Thymus (tissue), 11 donors: ENCODE data around the gene SFRP4. TPM values are rescaled to one million over a fixed set of nuclear protein-coding genes. Genes with fewer than 3 reads are reported as not detected.

Source experiments
- DNase-seq, 9 donors: peaks; one replicate each; pipeline ENCODE4 v3.0.0-alpha.2; 2013; ENCODE audit warnings: low spot score in 9 of 9, low read depth in 6 of 9, missing footprints in 1 of 9
- H3K27ac ChIP-seq, 2 donors: one replicate each; pipeline ENCODE4 v1.5.1; 2013; ENCODE audit warnings: control low read depth in 1 of 2, low read depth in 1 of 2, low read length in 1 of 2, mild to moderate bottlenecking in 1 of 2, moderate library complexity in 1 of 2
- H3K27me3 ChIP-seq, 2 donors: one replicate each; pipeline ENCODE4 v1.5.1; 2013; ENCODE audit warnings: low read length in 1 of 2; ENCODE audit not compliant: control insufficient read depth in 2 of 2, insufficient read depth in 1 of 2
- H3K36me3 ChIP-seq, 2 donors: one replicate each; pipeline ENCODE4 v1.5.1; 2013; ENCODE audit warnings: low read length in 1 of 2, mild to moderate bottlenecking in 1 of 2, moderate library complexity in 1 of 2; ENCODE audit not compliant: control insufficient read depth in 2 of 2, insufficient read depth in 2 of 2
- H3K4me1 ChIP-seq, 2 donors: one replicate each; pipeline ENCODE4 v1.5.1; 2013; ENCODE audit warnings: low read length in 2 of 2; ENCODE audit not compliant: control insufficient read depth in 2 of 2, insufficient read depth in 2 of 2
- H3K4me3 ChIP-seq, 2 donors: one replicate each; pipeline ENCODE4 v1.5.1; 2013; ENCODE audit warnings: low read length in 2 of 2, control low read depth in 1 of 2, mild to moderate bottlenecking in 1 of 2
- H3K9me3 ChIP-seq, 2 donors: one replicate each; pipeline ENCODE4 v1.5.1; 2013; ENCODE audit warnings: low read length in 1 of 2, mild to moderate bottlenecking in 1 of 2; ENCODE audit not compliant: control insufficient read depth in 2 of 2, insufficient read depth in 1 of 2
- WGBS: extraction: QIAGEN DNeasy Blood & Tissue Kit; methylation state at CpG from one replicate; pipeline ENCODE4 v1.1.7; 2013; 5-methylcytosine and 5-hydroxymethylcytosine counted together
- polyA plus RNA-seq: library from polyadenylated mRNA; stranded (reverse); fragments of 200-250 nt; gene quantifications from one replicate; pipeline ENCODE4 v1.2.3, GENCODE V29; 2013
- total RNA-seq: library from RNA; stranded (reverse); fragments of 120-200 nt; gene quantifications from one replicate; pipeline ENCODE4 v1.2.4, GENCODE V29; 2013
- donor health status: healthy.

Gene SFRP4
- total and polyA plus RNA-seq, 2 donors: 0.80 to 0.98 TPM

DNA sequence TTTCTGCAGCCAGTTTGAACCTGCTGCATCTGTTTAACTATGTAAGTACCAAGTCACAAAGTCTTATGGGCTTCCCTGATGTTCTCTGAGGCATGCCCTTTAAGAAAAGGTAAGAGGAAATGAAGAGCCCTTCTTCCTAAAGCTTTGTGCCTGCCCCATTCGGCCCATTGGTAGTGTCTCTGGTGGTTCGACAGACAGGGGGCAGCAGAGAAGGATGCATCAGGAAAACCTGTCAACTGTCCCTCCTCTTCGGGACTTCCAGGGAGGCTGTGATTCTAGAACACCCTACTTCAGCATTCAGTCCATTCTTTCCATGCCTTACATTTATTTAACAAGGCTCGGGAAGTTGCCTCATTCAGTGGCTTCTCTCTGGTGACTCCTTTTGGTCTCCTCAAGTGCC is 1.9 kb upstream of the SFRP4 start:
- Histone ChIP-seq H3K4me3 (no peak overlapping the region), H3K36me3 (no peaks in the 10 kb centered on the region), H3K9me3 (peaks cover 0 to 8% of the 10 kb centered on the region in 2 donors), H3K27me3 (peaks cover 18 to 35% of the 10 kb centered on the region in 2 donors), H3K4me1 (peaks cover 24 to 28% of the 10 kb centered on the region in 2 donors), H3K27ac (no peak overlapping the region)
- WGBS: 65% methylated on average over 4 of the region's 4 CpGs
- DNase-seq: no peak

DNA sequence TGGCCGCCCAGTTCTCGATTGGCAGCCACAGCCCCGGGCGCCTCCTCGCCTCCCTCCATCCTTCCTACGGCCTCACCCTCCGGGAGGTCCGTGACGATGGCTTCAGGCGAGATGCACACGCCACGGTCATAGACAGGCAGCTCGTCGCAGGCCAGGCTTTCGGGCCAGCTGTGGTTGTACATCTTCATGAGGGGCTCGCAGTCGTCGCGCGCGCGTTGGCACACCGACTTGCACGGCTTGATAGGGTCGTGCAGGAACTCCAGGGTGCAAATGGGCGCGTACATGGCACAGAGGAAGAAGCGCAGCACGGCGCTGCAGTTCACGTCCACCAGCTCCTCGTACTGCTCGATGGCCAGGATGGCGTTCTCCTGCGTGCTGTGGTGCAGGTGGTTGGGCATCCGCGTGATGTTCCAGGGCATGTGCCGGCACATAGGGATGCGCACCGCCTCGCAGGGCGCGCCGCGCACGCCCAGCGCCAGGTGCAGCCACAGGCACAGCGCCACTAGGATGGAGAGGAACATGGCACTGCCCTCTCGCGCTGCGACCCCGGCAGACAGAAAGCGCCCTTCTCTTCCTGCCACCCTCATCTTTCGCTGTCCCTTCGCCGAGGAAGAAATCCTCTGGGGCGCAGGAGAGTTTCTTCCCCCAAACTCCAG is 472 bp downstream of the SFRP4 start:
- no peaks in the 10 kb centered on the region for H3K36me3 ChIP-seq
- 3% methylated on average over 57 of the region's 57 CpGs for WGBS
- peak in 3 of 9 donors; percentile 9 to 45 (median 15) for DNase-seq
- no peak overlapping the region for H3K27ac ChIP-seq
- peaks cover 0 to 6% of the 10 kb centered on the region in 2 donors for H3K9me3 ChIP-seq
- H3K27me3 ChIP-seq: peaks cover 18 to 35% of the 10 kb centered on the region in 2 donors
- peaks cover 16 to 21% of the 10 kb centered on the region in 2 donors for H3K4me1 ChIP-seq
- H3K4me3 ChIP-seq: peak overlapping the region; percentile 22 to 48

DNA sequence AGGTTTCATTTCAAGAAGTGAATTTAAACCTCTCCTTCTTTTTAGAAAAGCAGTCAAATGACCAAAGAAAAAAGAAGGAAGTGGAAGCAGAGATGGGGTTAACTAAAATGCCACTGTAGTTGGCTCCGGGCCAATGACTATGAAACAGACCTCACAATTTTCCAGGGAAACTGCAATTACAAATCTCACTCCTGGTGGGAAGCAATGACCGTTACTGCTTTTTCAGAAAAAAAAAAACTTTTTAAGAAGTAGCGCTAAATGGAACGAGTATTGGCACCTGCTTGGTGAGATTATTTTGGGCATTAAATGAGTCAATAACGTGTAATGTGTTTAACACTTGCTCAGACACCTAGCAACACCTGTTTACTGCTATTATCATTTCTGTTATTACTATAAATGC is 1.2 kb downstream of the SFRP4 start:
- Histone ChIP-seq H3K36me3 (no peaks in the 10 kb centered on the region), H3K9me3 (peaks cover 0 to 5% of the 10 kb centered on the region in 2 donors), H3K4me3 (no peak overlapping the region), H3K27ac (no peak overlapping the region), H3K4me1 (peaks cover 16 to 21% of the 10 kb centered on the region in 2 donors), H3K27me3 (peaks cover 18 to 35% of the 10 kb centered on the region in 2 donors)
- DNase-seq: no peak
- 6% methylated on average over 5 of the region's 5 CpGs for WGBS

DNA sequence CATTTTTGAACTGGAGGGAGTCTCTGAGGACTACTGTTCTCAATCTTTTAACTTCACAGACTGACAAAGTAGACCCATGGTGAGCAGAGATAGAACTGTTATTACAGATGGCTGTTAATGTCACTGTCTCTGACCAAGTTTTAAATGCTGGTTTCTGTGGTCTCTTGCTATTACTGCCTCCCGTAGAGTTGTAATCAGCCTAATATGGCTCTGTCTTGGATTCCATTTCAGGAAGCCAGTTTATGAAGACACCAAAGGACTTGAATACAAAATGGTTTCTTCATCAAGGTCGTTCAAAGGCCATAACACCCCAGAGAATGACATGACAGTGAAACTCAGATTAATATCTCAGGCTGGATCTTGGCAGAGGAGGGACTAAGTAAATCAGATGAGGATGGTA is 3.9 kb downstream of the SFRP4 start:
- Histone ChIP-seq H3K4me3 (no peak overlapping the region), H3K36me3 (no peaks in the 10 kb centered on the region), H3K4me1 (peaks cover 16% of the 10 kb centered on the region in 2 donors), H3K9me3 (peaks cover 0 to 5% of the 10 kb centered on the region in 2 donors), H3K27me3 (peaks cover 18 to 24% of the 10 kb centered on the region in 2 donors), H3K27ac (no peak overlapping the region)
- WGBS: 90% methylated on average over 2 of the region's 2 CpGs
- DNase-seq: no peak

DNA sequence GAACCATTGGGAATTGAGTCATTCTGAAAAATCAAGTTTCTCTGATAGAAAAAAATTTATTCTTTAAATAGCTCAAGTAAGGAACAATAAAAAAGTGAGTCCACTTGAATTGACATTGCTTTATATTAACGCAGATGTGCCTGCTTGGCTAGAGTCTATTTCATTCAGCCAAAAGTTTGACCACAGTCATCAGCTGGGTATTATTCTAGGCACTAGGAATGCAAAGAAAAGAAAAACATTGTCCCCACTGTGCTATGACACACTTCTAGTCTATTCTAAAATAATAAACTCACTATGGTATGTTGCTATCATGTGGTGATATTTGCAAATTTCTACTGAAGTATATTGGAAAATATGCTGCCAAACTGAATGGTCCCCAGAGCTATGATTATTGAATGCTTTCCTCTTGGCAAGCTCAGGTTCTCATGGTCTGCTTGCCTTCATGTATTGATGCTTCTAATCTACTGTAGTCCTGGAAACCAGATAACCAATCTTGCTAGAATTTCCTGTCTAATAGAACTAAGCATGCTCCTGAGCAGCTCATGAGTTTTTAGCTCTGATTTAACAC is 8.3 kb downstream of the SFRP4 start:
- H3K4me3 ChIP-seq: no peak overlapping the region
- H3K36me3 ChIP-seq: no peaks in the 10 kb centered on the region
- H3K9me3 ChIP-seq: no peaks in the 10 kb centered on the region
- no peaks in the 10 kb centered on the region for H3K4me1 ChIP-seq
- no peak for DNase-seq
- no peaks in the 10 kb centered on the region for H3K27me3 ChIP-seq
- 97% methylated on average over 1 of the region's 1 CpG for WGBS
- no peak overlapping the region for H3K27ac ChIP-seq

DNA sequence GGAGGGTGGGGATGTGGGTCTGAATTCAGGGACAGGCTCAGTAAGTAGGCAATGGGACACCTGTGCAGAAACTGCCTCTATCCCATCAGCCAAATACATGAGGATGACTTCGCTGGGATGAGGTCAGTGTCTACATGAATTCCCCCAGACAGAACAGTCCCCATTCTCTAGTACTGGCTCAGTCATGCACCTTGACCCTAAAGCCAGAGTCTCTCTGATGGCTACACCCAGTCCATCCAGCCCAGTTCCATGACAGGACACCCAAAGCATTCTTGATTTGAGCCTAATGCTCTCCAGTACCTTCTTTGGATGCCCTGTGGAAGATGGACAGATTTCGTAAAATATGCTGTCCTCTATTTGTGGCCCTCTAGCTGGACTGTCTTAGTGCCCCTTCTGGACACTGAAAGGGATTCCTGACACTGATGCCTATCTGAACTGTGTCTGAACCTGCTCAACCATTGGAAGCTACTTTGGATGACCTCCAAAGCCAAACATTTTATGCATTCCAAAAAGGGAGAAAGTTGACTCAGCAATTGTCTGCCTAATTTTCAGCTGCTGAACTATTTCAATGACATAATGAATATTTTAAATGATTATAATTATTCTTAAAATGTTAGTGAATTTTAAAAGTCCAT is 14.6 kb downstream of the SFRP4 start:
- H3K27me3 ChIP-seq: no peaks in the 10 kb centered on the region
- no peak overlapping the region for H3K4me3 ChIP-seq
- no peaks in the 10 kb centered on the region for H3K4me1 ChIP-seq
- no peak for DNase-seq
- H3K27ac ChIP-seq: no peak overlapping the region
- no peaks in the 10 kb centered on the region for H3K36me3 ChIP-seq
- 93% methylated on average over 2 of the region's 2 CpGs for WGBS
- no peaks in the 10 kb centered on the region for H3K9me3 ChIP-seq

DNA sequence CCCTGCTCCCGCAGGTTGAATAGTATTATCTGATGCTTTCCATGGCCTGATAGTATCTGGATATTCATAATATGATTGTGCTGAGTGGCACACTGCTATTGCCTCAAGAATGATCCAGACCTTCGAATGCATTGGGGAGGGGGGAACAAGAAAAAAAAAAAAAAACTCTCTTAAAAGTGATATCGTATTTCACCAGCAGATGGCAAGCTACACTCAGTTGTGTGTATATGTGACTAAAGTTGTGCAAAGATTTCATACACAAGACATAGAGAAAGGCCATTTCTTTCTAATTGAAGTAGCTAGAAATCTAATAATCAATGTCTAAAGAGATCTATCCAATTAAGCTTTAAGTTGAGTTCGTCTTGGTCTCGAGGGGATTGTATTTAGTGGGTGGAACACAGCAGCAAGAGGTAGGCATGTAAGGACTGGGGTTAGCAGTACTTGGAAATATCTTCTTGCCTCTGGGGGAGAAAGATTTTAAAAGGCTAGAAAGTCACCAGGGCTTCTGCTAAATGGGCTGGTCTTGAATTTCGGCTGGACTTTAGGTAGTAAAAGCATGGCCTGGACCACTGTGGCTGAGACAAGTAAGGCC is 15.3 kb downstream of the SFRP4 start:
- WGBS: 31% methylated on average over 6 of the region's 6 CpGs

DNA sequence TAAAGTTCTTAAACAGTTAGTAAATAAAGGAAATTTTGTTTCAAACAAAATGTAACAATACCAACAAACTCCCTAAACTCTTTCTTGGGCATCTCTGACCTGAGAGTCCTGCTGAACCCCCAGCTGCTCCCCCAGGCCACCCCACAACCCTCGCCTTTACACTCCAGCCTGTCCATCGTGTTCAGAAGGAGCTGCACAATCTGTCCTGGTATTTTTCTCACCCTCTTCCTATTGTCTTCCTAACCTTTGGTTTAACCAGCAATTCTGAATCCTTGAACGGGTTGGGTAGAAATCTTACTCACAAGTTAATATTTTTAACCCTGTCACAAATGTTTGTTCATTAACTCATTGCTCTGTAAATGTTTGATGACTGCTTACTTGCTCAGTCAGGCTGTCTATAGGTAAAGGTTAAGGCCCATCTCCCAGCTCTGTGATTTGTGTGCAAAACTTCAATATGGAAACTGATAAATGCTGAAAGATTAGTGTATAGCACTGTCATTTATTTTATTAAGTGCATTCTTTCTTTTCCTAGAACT is 16.8 kb downstream of the SFRP4 start:
- H3K9me3 ChIP-seq: no peaks in the 10 kb centered on the region
- no peak for DNase-seq
- H3K27ac ChIP-seq: no peak overlapping the region
- no peaks in the 10 kb centered on the region for H3K4me1 ChIP-seq
- no peaks in the 10 kb centered on the region for H3K36me3 ChIP-seq
- WGBS: 97% methylated on average over 3 of the region's 3 CpGs
- H3K4me3 ChIP-seq: no peak overlapping the region
- H3K27me3 ChIP-seq: no peaks in the 10 kb centered on the region

More for the DNA sequence above, 15.3 kb downstream of the SFRP4 start:
- H3K36me3 ChIP-seq: no peaks in the 10 kb centered on the region
- no peak overlapping the region for H3K4me3 ChIP-seq
- DNase-seq: peak in 6 of 9 donors; percentile 12 to 63 (median 36)
- H3K27me3 ChIP-seq: no peaks in the 10 kb centered on the region
- H3K27ac ChIP-seq: no peak overlapping the region
- no peaks in the 10 kb centered on the region for H3K9me3 ChIP-seq
- no peaks in the 10 kb centered on the region for H3K4me1 ChIP-seq

DNA sequence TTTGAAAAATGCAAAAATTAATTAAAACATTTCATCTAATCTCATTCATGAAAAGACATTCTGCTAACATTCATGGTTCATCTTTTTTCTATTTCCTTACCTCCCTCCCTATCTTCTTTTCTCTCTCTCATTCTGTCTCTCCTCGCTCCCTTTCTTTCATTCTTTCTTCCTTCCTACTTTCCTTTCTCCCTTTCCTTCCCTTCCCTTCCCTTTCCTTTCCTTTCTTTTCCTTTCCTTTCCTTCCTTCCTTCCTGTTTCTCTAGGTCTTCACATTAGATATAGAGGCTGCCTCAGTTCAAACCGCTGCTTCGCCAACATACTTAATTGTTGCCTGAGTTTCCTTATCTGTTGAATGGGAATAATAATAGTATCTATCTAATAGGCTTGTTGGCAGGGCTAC is 21.9 kb downstream of the SFRP4 start:
- Histone ChIP-seq H3K4me1 (no peaks in the 10 kb centered on the region), H3K27ac (no peak overlapping the region), H3K36me3 (no peaks in the 10 kb centered on the region), H3K27me3 (no peaks in the 10 kb centered on the region), H3K9me3 (no peaks in the 10 kb centered on the region), H3K4me3 (no peak overlapping the region)
- DNase-seq: no peak
- 62% methylated on average over 3 of the region's 3 CpGs for WGBS
